A549 (cell line): ENCODE measurements around the gene SH3BP5. TPM values are rescaled to one million over a fixed set of nuclear protein-coding genes. Genes with fewer than 3 reads are reported as not detected.

ENCODE experiments used
- ATAC-seq, 2 experiments: fragments of 200-7000 bp in 1 of 2; fragments of >200 bp in 1 of 2; cut with Nextera tagmentation in 1 of 2; cut with Tn5 transposase in 1 of 2; 3 replicates each; pipeline versions ENCODE4 v1.8.0 to v1.9.1; 2018 to 2020; ENCODE audit warnings: mild to moderate bottlenecking in 1 of 2, moderate library complexity in 1 of 2
- CTCF ChIA-PET: fragments of 300-600 bp; sonication (Branson Sonifier 250); formaldehyde crosslinking; extraction: SDS; loops from one replicate; lab custom pipeline; 2021; ENCODE audit warnings: antibody characterized with exemption, inconsistent platforms; lab: Yijun Ruan, JAX
- POLR2A ChIA-PET: fragments of 350-600 bp; formaldehyde crosslinking; extraction: SDS; loops from one replicate; lab custom pipeline; 2021; ENCODE audit warnings: antibody characterized with exemption, inconsistent platforms; lab: Yijun Ruan, JAX
- DNase-seq, 2 experiments: peaks; one replicate each; pipeline versions ENCODE4 v3.0.0 to v3.0.0-alpha.2; 2011 to 2016; ENCODE audit warnings: low read depth in 1 of 2, low spot score in 1 of 2
- FAIRE-seq: peaks from 2 replicates; lab custom pipeline; 2011; peaks lifted over from hg19 to GRCh38; lab: Jason Lieb, UNC
- H3K27ac ChIP-seq, 2 experiments: fragments of >200 bp; sonication (Bioruptor Twin); formaldehyde crosslinking; 3 replicates each; pipeline ENCODE4 v1.5.1; 2016 to 2017
- H3K4me1 ChIP-seq: fragments of >200 bp; sonication (Bioruptor Twin); formaldehyde crosslinking; 3 replicates; pipeline ENCODE4 v1.6.1; 2016
- H3K4me2 ChIP-seq: fragments of >200 bp; sonication (Bioruptor Twin); formaldehyde crosslinking; 3 replicates; pipeline ENCODE4 v1.6.1; 2016
- H3K4me3 ChIP-seq: fragments of >200 bp; sonication (Bioruptor Twin); formaldehyde crosslinking; 3 replicates; pipeline ENCODE4 v1.5.1; 2016
- H3K9me3 ChIP-seq: fragments of >200 bp; sonication (Bioruptor Twin); formaldehyde crosslinking; 3 replicates; pipeline ENCODE4 v1.6.1; 2016
- BHLHE40 ChIP-seq: IDR thresholded peaks from 2 replicates; pipeline ENCODE4 v1.6.1; 2012; ENCODE audit warnings: low read depth, low read length, inconsistent platforms
- CBX2 ChIP-seq: fragments of 200-600 bp; sonication (generic); IDR thresholded peaks from 2 replicates; pipeline ENCODE4 v1.6.1; 2016; ENCODE audit warnings: low read depth, mild to moderate bottlenecking, borderline replicate concordance
- CBX8 ChIP-seq: fragments of 200-600 bp; sonication (generic); IDR thresholded peaks from 2 replicates; pipeline ENCODE4 v1.6.1; 2016
- EP300 ChIP-seq, 2 experiments: fragments of >200 bp; sonication (Bioruptor Twin); formaldehyde crosslinking; IDR thresholded peaks; 2 replicates in 1 of 2; 3 replicates in 1 of 2; pipeline ENCODE4 v1.6.1; 2016 to 2017
- GATA3 ChIP-seq: IDR thresholded peaks from 2 replicates; pipeline ENCODE4 v1.6.1; 2012; ENCODE audit warnings: borderline replicate concordance
- HOXB13 ChIP-seq: fragments of 250-450 bp; sonication (Bioruptor Pico); IDR thresholded peaks from 2 replicates; pipeline ENCODE4 v1.5.0; 2020; ENCODE audit warnings: low read depth, mild to moderate bottlenecking, moderate library complexity
- HOXB5 ChIP-seq: fragments of 250-450 bp; sonication (Bioruptor Pico); IDR thresholded peaks from 2 replicates; pipeline ENCODE4 v1.5.0; 2020; ENCODE audit warnings: mild to moderate bottlenecking, moderate library complexity
- JUN ChIP-seq, 2 experiments: fragments of >200 bp; sonication (Bioruptor Twin); formaldehyde crosslinking; IDR thresholded peaks; 2 replicates in 1 of 2; 3 replicates in 1 of 2; pipeline ENCODE4 v1.6.1; 2016 to 2017
- KDM5A ChIP-seq: fragments of 200-600 bp; sonication (generic); IDR thresholded peaks from 2 replicates; pipeline ENCODE4 v1.6.1; 2016; ENCODE audit warnings: antibody characterized with exemption, mild to moderate bottlenecking
- PBX3 ChIP-seq: IDR thresholded peaks from 2 replicates; pipeline ENCODE4 v1.6.1; 2012
- REST ChIP-seq: fragments of 200-600 bp; sonication (generic); IDR thresholded peaks from 2 replicates; pipeline ENCODE4 v1.6.1; 2016; ENCODE audit warnings: antibody characterized with exemption, mild to moderate bottlenecking, moderate library complexity
- TFCP2L1 ChIP-seq: fragments of 250-450 bp; sonication (Bioruptor Pico); IDR thresholded peaks from 2 replicates; pipeline ENCODE4 v1.5.0; 2021; ENCODE audit warnings: mild to moderate bottlenecking
- ZNF302 ChIP-seq: fragments of 250-450 bp; sonication (Bioruptor Pico); IDR thresholded peaks from 2 replicates; pipeline ENCODE4 v1.9.0; 2021; ENCODE audit warnings: inconsistent platforms, mild to moderate bottlenecking, moderate library complexity
- WGBS: methylation state at CpG from one replicate; pipeline ENCODE4 v1.1.6; 2017; ENCODE audit errors: missing lambda C conversion rate; 5-methylcytosine and 5-hydroxymethylcytosine counted together
- polyA plus RNA-seq, 4 experiments: library from polyadenylated mRNA; depleted of rRNA in 3 of 4; stranded (reverse); fragments of >200 nt; fragmentation: RNase III in 1 of 4; extraction: RNeasy Plus Mini Kit Qiagen cat#74134 plus additional on column Dnase treatment in 1 of 4; gene quantifications; 2 replicates in 3 of 4; 3 replicates in 1 of 4; pipeline ENCODE4 v1.2.3, GENCODE V29; 2011 to 2017
- TF ChIP-seq, protein P1 (sequence below): fragments of >200 bp; sonication (Bioruptor Twin); formaldehyde crosslinking; IDR thresholded peaks from 3 replicates; pipeline ENCODE4 v1.6.1; 2016
- TF ChIP-seq, protein P2 (sequence below): fragments of >200 bp; sonication (Bioruptor Twin); formaldehyde crosslinking; IDR thresholded peaks from 3 replicates; pipeline ENCODE4 v1.5.1; 2016
- TF ChIP-seq, protein P3 (sequence below): fragments of 450-650 bp; IDR thresholded peaks from 2 replicates; pipeline ENCODE4 v1.6.1; 2014; ENCODE audit warnings: antibody characterized with exemption
- TF ChIP-seq, protein P4 (sequence below): IDR thresholded peaks from 2 replicates; pipeline ENCODE4 v1.6.1; 2012; ENCODE audit warnings: low read depth, borderline replicate concordance

The SH3BP5 gene
- polyA plus RNA-seq, 2 of the 4 experiments (the other 2 are of a cell fraction): 10.9 to 16.0 TPM

DNA sequence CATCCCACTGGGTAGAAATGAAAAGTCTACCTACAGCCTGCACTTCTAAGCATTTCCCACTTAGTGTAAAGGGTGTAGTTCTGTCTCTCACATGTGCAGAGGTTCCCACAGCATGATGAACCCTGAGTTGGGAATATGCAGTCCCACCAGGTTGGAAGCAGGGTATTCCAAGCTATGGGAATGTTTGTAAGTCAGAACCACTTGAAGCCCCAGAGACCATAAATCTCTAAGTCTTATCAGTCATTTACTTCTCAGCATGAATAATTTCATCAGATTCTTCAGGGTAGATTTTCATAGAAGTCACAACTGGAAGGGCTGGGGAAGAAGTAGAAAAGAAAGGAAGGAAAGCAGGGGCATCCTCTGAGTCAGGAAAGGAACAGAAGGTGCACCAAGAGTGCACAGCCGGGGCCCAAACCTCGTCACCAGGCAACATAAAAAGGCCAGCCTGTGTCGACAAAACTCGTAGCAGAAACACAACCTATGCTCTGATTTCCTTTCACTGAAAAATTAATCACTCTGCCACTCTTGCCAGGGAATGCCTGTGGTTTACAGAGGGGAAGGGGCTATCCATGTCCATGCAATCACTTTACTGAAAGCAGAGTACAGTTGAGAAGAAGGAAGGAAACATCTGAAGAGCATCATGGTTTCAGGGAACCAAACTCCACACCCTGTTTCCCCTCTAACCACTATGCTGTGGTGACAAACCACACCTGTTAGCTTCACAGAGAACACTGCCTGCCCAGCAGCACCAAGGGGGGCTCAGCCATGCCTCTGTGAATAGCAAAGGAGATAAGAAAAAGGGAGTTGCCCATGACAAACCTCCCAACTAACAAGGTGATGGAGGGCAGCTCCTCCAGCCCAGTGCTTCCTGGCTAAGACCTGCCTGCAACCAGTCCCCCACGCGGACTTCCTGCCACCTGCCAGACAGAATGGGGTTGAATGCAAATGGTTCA lies 40.5 kb downstream of the SH3BP5 start:
- POLR2A ChIA-PET: no interaction called here
- FAIRE-seq (no peak), DNase-seq (no peak), ATAC-seq (no peak)
- 91% methylated on average over 6 of the region's 6 CpGs for WGBS
- Histone ChIP-seq H3K9me3 (no peaks in the 10 kb centered on the region), H3K4me2 (no peak overlapping the region), H3K4me3 (no peak overlapping the region), H3K27ac (no peak overlapping the region), H3K4me1 (peaks cover 4% of the 10 kb centered on the region; the same call in 1 of the 3 replicates)
- no peak for TF ChIP-seq HOXB5 (CRISPR knock-in tag)
- no peak for TF ChIP-seq GATA3
- no peak for TF ChIP-seq CBX8
- TF ChIP-seq PBX3: no peak
- TF ChIP-seq TFCP2L1 (CRISPR knock-in tag): no peak
- TF ChIP-seq KDM5A: no peak
- TF ChIP-seq REST: no peak
- no peak for TF ChIP-seq CBX2
- TF ChIP-seq, protein P1, sequence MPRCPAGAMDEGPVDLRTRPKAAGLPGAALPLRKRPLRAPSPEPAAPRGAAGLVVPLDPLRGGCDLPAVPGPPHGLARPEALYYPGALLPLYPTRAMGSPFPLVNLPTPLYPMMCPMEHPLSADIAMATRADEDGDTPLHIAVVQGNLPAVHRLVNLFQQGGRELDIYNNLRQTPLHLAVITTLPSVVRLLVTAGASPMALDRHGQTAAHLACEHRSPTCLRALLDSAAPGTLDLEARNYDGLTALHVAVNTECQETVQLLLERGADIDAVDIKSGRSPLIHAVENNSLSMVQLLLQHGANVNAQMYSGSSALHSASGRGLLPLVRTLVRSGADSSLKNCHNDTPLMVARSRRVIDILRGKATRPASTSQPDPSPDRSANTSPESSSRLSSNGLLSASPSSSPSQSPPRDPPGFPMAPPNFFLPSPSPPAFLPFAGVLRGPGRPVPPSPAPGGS: no peak
- no peak for TF ChIP-seq BHLHE40
- TF ChIP-seq, protein P2, sequence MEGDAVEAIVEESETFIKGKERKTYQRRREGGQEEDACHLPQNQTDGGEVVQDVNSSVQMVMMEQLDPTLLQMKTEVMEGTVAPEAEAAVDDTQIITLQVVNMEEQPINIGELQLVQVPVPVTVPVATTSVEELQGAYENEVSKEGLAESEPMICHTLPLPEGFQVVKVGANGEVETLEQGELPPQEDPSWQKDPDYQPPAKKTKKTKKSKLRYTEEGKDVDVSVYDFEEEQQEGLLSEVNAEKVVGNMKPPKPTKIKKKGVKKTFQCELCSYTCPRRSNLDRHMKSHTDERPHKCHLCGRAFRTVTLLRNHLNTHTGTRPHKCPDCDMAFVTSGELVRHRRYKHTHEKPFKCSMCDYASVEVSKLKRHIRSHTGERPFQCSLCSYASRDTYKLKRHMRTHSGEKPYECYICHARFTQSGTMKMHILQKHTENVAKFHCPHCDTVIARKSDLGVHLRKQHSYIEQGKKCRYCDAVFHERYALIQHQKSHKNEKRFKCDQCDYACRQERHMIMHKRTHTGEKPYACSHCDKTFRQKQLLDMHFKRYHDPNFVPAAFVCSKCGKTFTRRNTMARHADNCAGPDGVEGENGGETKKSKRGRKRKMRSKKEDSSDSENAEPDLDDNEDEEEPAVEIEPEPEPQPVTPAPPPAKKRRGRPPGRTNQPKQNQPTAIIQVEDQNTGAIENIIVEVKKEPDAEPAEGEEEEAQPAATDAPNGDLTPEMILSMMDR: no peak
- TF ChIP-seq JUN (IDR thresholded peaks at IDR 0.05): no peak
- TF ChIP-seq, protein P3, sequence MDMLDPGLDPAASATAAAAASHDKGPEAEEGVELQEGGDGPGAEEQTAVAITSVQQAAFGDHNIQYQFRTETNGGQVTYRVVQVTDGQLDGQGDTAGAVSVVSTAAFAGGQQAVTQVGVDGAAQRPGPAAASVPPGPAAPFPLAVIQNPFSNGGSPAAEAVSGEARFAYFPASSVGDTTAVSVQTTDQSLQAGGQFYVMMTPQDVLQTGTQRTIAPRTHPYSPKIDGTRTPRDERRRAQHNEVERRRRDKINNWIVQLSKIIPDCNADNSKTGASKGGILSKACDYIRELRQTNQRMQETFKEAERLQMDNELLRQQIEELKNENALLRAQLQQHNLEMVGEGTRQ: no peak
- TF ChIP-seq, protein P4, sequence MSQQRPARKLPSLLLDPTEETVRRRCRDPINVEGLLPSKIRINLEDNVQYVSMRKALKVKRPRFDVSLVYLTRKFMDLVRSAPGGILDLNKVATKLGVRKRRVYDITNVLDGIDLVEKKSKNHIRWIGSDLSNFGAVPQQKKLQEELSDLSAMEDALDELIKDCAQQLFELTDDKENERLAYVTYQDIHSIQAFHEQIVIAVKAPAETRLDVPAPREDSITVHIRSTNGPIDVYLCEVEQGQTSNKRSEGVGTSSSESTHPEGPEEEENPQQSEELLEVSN: no peak
- TF ChIP-seq ZNF302 (CRISPR knock-in tag): no peak
- no peak for TF ChIP-seq HOXB13 (CRISPR knock-in tag)
- no peak for TF ChIP-seq EP300 (IDR thresholded peaks at IDR 0.05)
- CTCF ChIA-PET: interaction anchor here (1.2 to 1.8 kb wide), 3 partner anchors 24 to 41 kb away, joined by 3 to 9 read pairs (median 6); partner anchors contain the start of gene SH3BP5
